ENCODE measurements around the gene PRELP.

DNA sequence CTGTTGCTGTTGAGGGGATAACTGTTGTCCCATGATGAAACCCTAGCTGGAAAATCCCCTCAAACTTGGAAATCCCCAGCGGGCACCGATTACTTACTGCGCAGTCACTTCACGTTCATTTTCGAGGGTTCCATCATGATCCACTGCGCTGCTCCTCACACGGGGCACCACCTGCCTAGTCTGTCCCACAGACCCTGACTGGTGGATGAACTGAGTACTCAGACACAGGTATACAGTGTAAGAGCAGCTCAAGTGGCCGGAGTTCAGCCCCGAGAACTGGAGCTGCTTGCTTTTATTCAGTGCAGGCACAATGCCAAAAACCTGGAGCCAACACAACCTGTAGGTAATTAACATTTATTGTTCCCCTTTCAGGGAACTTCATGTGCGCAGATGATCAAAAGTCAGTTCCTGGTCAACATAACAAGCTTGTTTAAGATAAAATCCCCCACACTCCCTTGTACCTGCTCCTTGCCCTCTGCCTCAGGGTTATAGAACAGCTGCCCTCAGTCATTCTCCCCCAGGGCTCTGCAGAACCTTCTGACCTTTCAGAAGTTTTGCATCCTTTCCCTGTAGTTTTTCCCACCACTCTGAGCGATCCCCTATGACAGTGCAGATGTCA lies 46.5 kb upstream of the PRELP start:
- TF ChIP-seq, protein P1, sequence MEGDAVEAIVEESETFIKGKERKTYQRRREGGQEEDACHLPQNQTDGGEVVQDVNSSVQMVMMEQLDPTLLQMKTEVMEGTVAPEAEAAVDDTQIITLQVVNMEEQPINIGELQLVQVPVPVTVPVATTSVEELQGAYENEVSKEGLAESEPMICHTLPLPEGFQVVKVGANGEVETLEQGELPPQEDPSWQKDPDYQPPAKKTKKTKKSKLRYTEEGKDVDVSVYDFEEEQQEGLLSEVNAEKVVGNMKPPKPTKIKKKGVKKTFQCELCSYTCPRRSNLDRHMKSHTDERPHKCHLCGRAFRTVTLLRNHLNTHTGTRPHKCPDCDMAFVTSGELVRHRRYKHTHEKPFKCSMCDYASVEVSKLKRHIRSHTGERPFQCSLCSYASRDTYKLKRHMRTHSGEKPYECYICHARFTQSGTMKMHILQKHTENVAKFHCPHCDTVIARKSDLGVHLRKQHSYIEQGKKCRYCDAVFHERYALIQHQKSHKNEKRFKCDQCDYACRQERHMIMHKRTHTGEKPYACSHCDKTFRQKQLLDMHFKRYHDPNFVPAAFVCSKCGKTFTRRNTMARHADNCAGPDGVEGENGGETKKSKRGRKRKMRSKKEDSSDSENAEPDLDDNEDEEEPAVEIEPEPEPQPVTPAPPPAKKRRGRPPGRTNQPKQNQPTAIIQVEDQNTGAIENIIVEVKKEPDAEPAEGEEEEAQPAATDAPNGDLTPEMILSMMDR (IDR thresholded peaks at IDR 0.05) = no peak
- no peak for TF ChIP-seq POLR2A (IDR thresholded peaks at IDR 0.05)
